GM21737 (cell line): ENCODE measurements around the gene HDAC3.
A peak's percentile ranks its signal among the peaks of the same experiment; 100 is the strongest.

Source experiments
- ATAC-seq: cut with Tn5 transposase; IDR thresholded peaks from one replicate; pipeline ENCODE4 v1.9.1; 2021; ENCODE audit warnings: mild to moderate bottlenecking, moderate library complexity; ENCODE audit not compliant: unreplicated experiment

Gene HDAC3

DNA sequence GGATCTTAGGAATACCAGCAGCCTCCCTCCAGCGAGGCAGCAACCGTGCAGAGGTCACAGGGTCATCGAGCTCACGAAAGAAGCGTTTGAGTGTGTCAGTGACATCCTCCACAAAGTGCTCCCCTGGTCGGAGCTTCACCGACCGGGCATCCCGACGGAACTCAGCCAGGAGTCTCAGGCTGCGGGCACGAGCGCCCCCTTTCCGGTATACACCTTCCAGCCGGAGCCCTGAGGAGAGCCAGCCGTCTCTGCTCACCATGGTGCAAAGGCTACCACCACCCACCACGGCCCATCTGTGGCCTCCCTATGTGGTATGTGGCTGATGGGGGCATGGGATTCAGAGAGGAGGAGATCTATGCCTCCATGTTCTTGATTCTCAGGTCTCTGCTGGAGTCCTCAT, 25.4 kb upstream of the HDAC3 start:
- no peak for ATAC-seq

DNA sequence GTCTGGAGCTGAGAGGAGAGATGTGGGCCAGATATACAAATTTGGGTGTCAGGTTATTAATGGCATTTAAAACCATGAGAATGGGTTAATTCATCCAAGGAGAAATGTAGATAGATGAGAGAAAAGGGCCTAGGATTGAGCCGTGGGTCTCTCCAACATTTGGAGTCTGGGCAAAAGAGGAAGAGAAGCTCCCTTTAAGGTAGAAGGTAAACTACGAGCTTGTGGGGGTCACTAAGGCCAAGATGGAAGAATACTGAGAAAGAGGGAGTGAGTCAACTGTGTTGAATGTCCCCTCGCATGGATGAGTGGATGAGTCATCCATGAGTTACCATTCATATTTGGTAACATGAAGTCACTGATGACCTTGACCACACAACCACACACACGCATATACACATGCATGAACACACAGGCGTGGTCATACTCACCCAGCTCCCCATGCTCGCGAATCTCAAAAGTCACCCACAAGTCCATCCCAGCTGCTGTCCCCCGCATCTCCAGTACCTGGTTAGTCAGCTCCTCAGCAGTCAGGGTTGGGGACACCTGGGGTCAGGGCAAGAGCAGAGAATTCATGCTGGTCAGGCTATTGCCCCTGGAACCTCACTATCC, 21.4 kb upstream of the HDAC3 start:
- no peak for ATAC-seq

DNA sequence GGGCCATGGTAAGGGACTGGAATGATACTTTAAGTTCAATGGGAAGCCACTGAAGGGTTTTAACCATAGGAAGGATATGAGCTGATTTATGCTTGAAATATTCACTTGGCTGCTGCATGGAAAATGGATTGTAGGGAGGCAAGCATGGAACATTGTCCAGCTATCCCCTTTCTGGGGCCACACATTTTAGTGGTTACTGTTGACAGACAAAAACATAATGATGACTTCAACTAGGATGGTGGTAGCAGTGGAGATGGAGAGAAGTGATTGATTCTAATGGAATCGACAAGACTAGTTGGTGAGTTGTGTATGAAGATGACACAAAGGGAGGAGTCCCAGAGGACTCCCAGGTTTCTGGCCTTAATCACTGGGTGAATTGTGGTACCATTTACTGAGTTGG, 20.8 kb upstream of the HDAC3 start:
- ATAC-seq, result no peak

DNA sequence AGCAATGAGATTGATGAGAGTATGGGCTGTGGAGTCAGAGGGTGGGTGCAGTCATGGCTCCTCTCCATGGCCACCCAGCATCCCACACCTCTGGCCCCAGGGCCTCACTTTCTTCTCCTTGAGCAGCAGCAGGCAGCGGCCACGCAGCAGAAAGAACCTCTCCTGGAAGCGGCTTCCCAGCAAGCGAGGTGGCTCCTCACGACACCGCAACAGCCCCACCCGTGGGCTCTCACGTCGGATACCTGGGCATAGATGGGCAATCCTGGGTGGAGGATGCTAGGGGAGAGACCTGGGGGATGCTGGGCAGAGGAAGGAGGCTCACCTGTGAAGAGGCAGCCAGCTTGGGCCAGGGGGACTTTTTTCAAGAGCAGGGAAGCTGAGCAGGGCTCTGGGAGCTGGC, 19.7 kb upstream of the HDAC3 start:
- ATAC-seq, result no peak

DNA sequence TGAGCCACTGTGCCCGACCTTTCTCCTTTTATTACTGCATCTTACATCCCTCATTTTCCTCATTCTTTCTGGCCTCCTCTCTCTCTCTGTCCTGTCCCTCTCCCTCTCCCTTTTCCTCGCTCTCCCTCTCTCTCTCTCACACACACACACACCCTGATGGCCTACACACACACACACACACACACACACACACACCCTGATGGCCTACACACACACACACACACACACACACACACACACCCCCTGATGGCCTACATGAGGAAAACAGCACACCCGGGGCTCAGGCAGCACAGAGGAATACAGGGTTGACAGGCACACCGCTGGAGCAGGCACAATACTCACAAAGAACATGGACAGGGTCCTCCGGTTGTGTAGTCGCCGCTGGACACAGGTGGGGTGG, 18.4 kb upstream of the HDAC3 start:
- ATAC-seq, result no peak

DNA sequence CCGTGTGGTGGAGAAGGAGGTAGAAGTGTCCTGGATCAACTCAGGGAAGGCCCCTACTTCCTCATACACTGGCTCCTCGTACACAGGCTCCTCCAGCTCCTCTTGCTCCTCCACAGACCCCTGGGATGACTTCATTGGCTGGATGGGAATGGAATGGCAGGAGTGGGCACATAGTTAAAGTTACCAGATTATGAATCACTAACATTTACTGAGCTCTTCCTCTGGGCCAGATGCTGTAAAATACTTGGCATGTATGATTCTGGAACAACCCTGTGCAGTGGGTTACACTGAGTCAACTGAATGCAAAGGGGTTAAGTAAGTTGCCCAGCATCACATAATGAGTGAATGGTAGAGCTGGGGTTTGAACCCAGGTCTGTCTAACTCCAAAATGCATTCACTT, 17.6 kb upstream of the HDAC3 start:
- ATAC-seq, result no peak

DNA sequence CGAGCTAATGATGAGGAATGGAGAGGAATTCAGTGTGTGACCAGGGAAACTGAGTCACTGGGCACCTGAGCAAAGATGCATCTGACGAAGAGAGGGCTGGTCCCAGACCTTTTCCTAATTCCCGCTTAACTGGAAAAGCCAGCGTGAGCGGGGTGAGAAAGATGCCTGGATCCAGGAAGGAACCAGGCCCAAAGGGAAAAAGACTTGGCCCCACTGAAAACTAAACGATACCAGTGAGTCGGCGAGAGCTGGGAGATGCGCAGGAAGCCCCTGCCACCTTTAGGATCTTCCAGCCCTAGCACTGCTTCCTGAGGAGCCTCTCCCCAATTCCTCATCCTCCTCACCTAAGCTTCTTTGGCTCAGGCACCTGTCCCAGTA, 15.1 kb upstream of the HDAC3 start:
- ATAC-seq, result no peak

DNA sequence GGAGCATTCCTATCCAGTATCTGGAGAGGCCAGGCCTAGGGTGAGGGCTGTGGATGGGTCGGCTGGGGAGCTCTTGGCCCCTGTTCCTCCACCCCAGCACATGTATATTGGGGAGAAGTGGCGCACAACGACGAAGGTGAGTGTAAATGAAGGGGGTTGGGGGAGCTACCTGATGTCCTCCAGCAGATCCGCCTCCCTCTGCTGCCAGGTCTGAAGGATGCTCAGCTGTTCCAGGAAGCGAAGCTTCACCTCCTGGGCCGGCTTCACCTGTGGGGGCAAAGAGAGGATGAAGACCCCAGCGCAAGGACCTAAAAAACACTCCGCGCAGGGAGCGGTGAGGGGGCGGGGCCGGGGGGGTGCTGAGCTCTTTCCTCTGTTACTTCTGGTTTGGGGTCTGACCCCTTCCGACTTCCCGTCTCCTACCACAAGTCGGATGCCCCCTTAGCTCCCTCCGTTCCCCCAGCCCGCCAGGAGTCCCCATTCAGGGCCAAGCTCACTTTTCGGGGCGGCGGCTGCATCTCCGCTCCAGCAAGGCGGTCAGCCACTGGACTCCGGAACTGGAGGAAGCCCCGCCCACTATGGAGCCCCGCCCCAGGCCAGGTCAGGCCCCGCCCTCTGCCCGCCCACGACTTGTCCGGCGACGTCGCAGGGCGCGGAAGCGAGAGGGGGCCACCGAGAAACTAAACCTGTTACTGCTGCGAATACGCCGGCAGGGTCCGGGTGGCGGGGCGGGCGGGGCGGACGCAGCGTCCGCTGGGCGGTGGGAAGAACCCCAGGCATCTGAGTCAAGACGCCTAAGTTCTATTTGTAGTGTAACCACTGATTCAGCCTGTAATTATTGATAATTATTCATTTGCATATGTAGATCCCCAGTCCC, 14.4 kb upstream of the HDAC3 start, which contains the start of gene FCHSD1:
Gene FCHSD1, minus strand, starts transcription at position 568 of the 877 bp plus-strand sequence. Its CDS starts 50 bp downstream, at position 518.
- peak; percentile 94 for ATAC-seq

DNA sequence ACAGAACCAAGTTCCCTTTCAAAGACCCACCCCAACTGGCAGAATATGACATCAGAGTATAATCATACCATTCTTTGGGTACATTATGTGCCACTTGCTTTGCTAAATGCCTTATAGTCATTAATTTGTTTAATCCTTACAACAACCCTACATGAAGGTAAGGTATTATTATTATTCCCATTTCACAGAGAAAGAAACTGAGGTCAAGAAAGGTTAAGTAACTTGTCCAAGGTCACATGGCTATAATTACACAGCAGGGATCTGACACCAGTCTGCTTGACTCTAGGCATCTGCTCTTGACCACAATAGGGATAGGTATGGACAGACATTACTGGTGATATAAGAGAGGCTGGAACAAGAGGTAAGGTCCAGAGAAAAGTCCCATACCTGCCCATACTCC, 13.3 kb upstream of the HDAC3 start:
- no peak for ATAC-seq

DNA sequence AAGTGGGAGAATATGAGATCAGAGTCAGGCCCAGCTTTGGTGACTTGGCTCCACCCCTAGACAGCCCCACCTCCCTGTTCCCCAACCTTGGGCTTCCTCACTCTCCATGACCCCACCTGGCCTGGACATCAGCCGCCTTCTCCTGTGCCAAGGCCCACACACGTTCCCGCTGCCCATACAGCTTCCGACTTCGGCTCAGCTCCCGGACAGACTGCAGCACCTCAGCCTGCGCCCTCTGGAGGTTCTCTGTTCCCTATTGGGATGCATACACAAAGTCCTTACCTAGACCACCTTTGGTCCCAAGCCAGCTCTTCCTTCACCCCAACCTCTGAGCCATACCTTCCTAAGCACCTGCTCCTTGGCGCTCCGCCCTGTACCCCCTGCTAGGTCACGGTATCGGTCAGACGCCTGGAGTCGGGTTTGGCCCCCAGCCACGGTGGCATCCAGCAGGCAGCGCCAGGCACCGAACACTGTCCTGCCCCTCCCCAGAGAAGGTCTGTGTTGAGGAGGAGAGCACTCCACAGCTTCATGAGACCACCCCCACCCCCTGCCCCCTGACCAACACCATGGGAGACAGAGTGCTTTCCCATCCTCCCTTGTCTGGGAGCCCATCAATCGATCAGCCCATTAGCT, 12.5 kb upstream of the HDAC3 start:
- no peak for ATAC-seq

DNA sequence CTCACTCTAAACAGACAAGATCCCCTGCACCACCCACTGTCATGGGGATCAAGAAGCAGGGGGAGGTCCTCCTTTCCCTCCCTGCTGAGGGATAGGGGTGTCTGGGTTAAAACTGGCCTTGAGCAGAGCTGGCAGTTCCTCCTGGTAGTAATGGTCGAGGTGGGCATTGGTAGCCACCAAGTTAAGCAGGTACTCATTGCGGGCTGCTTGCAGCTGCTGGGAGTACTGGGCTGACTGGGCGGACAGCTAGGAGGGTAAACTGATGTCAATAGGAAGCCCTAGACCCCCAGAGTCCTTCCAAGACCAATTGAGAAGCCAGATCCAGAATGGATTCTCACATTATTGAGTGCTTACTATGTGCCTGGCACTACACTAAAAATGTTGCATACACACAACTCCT, 11.2 kb upstream of the HDAC3 start:
- no peak for ATAC-seq

DNA sequence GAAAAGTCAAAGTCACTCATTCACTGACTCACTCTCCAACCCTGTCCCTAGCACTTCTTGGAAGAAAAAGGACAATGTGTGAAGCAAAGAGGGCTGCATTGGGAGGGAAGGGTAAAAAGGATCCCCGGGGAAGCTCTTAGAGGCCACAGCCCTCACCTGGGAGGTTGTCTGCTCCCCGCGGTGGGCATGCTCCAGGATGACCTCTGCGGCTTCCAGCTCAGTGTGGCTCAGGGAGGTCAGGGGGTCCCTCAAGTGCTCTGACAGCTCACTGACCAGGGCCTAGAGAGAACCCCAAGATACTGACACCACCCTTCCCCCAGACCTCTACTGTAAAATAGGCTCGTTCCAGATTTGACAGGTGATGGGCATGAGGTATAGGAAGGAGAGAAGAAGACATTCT, 10.6 kb upstream of the HDAC3 start:
- ATAC-seq, result no peak

DNA sequence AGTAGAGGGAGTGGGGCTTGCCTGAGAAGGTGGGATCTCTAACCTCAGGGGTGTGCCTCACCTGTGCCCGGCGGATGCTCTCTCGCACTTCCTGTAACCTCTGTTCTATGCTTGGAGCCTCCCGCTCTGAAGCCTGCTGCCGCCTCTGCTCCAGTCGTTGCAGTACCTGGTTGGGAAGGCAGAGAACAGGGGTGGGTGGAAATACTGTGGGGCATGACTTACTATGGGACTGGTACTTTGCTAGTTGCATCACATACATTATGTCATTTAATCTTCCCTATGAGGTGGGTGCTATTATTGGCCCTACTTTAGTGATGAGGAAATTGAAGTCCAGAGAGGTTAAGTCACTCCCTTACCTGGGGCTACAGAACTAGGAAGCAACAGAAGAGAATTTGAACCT, 9.4 kb upstream of the HDAC3 start:
- ATAC-seq, result no peak

DNA sequence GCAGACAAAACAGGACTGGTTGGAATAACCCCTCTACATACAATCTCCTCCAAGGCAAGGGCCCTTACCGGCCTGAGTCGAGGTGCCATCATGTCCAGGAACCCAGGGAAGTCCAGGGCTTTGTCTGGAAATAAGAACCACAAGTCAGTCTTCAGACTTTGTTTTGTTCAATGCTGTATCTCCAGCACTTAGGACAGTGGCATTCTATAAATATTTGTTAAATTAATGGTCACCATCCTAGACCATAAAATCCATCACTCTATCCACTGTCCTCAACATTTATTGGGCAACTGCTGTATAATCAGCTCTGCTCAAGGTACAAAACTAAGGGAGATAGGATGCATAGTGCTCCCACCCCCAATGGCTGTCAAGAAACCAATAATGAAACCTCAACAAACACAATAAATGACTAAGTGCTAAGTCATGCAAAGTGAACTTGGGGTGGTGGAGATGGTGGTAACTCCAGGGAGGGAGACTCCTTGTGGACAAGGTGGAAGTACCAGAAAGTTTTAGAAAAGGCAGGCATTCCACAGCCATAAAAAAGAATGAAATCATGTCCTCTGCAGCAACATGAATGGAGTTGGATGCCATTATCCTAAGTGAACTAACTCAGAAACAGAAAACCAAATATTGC, 5.1 kb upstream of the HDAC3 start:
- no peak for ATAC-seq

DNA sequence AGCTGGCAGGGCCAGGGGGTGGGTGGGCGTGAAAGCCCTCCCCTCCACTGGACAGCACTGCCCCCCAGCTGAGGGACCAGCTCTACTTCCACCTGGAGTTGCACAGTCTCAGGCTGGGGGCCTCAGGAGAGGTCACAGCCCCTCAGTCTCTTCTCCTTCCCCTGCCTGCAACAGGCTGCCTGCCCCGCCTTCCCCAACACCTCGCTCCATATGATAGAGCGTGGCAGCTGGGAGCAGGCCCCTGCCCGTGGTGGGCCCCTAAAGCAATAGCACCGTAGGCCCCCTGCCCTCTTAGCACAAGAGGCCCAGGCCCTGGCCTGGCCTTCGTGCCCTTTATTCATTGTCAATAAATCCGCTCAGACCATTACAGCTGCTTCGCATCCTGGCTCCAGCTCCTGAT, 4.0 kb upstream of the HDAC3 start:
- ATAC-seq, result no peak

DNA sequence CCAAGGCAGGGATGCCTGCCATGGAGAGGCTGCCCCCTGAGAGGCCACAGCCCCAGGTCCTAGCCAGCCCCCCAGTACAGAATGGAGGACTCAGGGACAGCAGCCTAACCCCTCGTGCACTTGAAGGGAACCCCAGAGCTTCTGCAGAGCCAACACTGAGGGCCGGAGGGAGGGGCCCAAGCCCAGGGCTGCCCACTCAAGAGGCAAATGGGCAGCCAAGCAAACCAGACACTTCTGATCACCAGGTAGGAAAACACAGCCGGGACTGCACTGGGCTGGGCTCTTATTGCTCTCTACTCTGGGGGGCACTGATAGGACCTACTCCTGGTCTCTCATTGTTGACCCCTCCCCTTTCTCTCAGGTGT, 3.4 kb upstream of the HDAC3 start:
- ATAC-seq, result no peak

DNA sequence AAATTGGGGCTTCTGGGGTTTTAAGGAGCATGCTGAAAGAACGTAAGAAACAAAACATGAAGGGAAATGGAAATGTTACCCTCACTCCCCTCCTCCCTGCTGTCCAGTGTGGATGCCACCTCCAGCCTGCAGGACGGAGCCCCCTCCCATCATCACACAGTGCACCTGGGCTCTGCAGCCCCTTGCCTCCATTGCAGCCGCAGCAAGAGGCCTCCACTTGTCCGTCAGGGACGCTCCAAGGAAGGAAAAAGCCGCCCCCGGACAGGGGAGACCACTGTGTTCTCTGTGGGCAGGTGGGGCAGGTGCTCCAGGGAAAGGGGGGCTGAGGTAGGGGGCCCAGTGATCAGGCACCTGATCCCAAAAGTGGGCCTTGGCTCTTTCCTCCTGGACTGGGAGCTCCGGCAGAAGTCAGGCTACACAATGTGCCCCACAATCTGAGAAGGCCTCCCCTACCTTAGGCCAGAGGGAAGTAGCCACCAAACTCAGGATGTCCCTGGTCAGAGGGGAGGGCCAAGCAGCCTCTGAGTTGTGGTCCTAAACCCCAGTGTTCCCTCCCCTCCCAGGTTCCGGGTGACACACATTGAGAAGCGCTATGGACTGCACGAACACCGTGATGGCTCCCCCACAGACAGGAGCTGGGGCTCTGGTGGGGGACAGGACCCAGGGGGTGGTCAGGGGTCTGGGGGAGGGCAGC, 2.9 kb upstream of the HDAC3 start:
- ATAC-seq, result no peak

DNA sequence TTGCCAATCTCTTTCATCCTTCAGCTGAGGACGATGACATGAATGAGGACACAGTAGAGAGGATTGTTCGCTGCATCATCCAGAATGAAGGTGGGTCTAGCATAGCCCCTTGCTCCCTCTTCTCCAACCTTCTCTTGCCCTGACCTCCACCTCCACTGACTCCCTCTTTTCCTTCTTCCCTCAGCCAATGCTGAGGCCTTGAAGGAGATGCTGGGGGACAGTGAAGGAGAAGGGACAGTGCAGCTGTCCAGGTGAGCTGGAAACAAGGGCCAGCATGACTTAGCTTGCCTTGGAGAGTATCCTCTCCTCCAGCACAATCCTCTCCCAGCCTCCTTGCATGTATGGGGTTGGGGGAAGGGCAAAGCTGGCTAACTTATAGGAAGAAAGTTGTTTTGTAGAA, 2.1 kb upstream of the HDAC3 start:
- ATAC-seq, result no peak

DNA sequence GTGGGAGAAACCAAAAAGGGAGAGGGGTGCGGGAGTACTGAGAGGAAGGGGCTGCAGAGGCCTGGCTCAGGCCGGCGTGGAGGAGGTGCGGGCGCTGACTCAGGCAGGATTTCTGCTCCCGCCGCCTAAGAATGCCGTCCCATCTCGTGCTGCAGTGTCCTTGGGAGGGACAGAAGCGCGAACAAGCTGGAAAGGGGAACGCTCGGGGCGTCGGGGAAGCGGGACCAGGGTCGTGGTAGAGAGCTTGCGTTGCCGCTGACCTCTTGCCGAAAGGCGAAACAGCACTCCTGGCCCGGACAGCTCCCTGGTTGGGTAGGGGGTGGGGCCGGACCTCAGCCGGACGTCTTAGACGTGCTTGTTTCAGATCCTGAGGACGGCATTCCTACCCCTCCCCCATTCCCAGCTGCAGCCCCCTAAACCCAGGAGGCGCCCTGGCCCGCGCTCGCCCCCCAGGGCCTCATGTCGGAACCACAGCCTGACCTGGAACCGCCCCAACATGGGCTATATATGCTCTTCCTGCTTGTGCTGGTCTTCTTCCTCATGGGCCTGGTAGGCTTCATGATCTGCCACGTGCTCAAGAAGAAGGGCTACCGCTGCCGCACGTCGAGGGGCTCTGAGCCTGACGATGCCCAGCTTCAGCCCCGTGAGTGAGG, 1.2 kb upstream of the HDAC3 start:
- ATAC-seq, result no peak

DNA sequence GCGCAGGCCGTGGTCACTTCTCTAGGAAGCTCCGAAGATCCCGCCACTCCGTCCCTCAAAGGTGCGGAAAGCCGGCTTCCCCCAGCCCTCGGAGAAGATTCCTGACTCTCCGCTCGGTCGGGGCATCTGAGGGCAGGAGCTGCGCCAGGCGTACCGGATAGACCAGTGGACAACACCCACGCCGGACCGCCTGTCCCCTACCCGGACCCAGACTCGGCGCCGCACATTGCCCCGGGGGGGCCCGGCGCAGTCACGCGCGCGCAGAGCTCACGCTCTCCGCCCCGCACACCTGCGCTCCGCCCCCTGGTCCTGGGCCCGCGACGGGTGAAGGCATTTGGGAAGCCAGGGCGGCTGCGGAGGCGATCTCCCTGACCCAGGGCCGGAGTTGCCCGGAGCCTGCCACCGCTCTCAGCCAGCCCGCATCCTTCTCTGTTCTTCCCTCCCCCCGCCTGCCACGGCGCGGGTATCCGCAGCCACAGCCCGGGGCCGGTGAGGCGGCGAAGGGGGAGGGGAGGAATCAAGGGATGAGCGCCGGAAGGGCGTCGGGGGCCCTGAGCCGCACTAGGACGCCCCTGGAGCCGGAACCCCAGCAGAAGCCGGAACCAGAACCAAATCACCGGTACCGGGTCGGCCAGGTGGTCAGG, 596 bp upstream of the HDAC3 start:
- peak; percentile 12 for ATAC-seq
